ENCODE results near the gene EPOP.
A peak's percentile ranks its signal among the peaks of the same experiment; 100 is the strongest.
"Not testable (repeated sequence)": the region's sequence is repeated elsewhere in the genome, so short reads cannot be mapped to it uniquely, and the experiment has no call there.

Gene EPOP

GRCh38 chr17:38626606-38627226 is 48.0 kb downstream of the EPOP start:
- ATAC-seq (replicated peaks); H3K27ac Mint-ChIP-seq; H3K4me1 Mint-ChIP-seq (ENCODE audit: low read depth in 2 of 2); H3K4me3 Mint-ChIP-seq; H3K36me3 Mint-ChIP-seq (ENCODE audit: insufficient read depth); DNase-seq; H3K9me3 Mint-ChIP-seq: not testable (repeated sequence)
- peaks cover 16 to 27% of the 10 kb centered on the region in 2 donors for H3K27me3 Mint-ChIP-seq

DNA sequence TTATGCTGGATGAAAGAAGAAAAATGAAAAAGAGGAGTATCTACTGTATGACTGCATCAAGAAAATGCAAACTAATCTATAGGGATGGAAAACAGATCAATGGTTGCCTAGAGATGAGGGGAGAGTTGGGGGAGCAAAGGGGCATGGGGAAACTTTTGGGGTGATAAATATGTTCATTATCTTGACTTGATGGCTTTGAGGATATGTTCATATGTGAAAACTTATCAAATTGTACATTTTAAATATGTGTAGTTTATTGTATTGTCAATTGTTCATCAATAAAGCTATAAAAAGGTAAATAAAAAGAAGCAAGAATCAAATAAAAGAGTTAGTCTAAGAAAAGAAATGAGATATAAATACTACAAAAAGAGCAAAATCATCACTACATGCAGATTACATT is 49.3 kb downstream of the EPOP start:
- DNase-seq (no peak), ATAC-seq (replicated peaks) (no peak)
- H3K4me3 Mint-ChIP-seq: peak overlapping the region in 1 of 2 donors; percentile 56
- H3K4me1 Mint-ChIP-seq (ENCODE audit: low read depth in 2 of 2): peaks cover 6 to 8% of the 10 kb centered on the region in 2 donors
- H3K36me3 Mint-ChIP-seq (ENCODE audit: insufficient read depth): no peaks in the 10 kb centered on the region
- H3K27ac Mint-ChIP-seq: no peak overlapping the region
- H3K9me3 Mint-ChIP-seq: no peaks in the 10 kb centered on the region
- peaks cover 29 to 39% of the 10 kb centered on the region in 2 donors for H3K27me3 Mint-ChIP-seq

GRCh38 chr17:38624782-38625355 is 49.9 kb downstream of the EPOP start:
- H3K9me3 Mint-ChIP-seq; H3K36me3 Mint-ChIP-seq (ENCODE audit: insufficient read depth); H3K4me1 Mint-ChIP-seq (ENCODE audit: low read depth in 2 of 2); H3K27ac Mint-ChIP-seq; DNase-seq: not testable (repeated sequence)
- peak; percentile 73 for ATAC-seq (replicated peaks)
- H3K27me3 Mint-ChIP-seq: peaks cover 33 to 45% of the 10 kb centered on the region in 2 donors
- H3K4me3 Mint-ChIP-seq: peak overlapping the region; percentile 55 to 56
